Trophoblast cell (in vitro differentiated cells and primary cell): ENCODE results near the gene ZNF267.
A peak's percentile ranks its signal among the peaks of the same experiment; 100 is the strongest.
"Not testable (repeated sequence)": the region's sequence is repeated elsewhere in the genome, so short reads cannot be mapped to it uniquely, and the experiment has no call there.

Experiments
- DNase-seq, 2 donors: peaks; one replicate each; pipeline ENCODE4 v3.0.0-alpha.2; 2016
- H2AFZ ChIP-seq: 2 replicates; pipeline ENCODE4 v1.6.1; 2013; ENCODE audit warnings: low read length, moderate library complexity, mild to moderate bottlenecking; ENCODE audit not compliant: insufficient read depth, poor library complexity
- H2AK5ac ChIP-seq: 2 replicates; pipeline ENCODE4 v1.6.1; 2013; ENCODE audit warnings: mild to moderate bottlenecking, low read length
- H2BK120ac ChIP-seq: 2 replicates; pipeline ENCODE4 v1.6.1; 2013; ENCODE audit warnings: low read length, mild to moderate bottlenecking, moderate library complexity; ENCODE audit not compliant: insufficient read depth, poor library complexity
- H2BK12ac ChIP-seq: 2 replicates; pipeline ENCODE4 v1.6.1; 2013; ENCODE audit warnings: mild to moderate bottlenecking, low read length, moderate library complexity
- H2BK5ac ChIP-seq: 2 replicates; pipeline ENCODE4 v1.6.1; 2013; ENCODE audit warnings: low read length, low read depth, moderate library complexity, mild to moderate bottlenecking; ENCODE audit not compliant: poor library complexity
- H3K14ac ChIP-seq: 2 replicates; pipeline ENCODE4 v1.6.1; 2013; ENCODE audit warnings: mild to moderate bottlenecking, low read length
- H3K18ac ChIP-seq: 2 replicates; pipeline ENCODE4 v1.6.1; 2013; ENCODE audit warnings: mild to moderate bottlenecking, low read length
- H3K23ac ChIP-seq: 2 replicates; pipeline ENCODE4 v1.6.1; 2013; ENCODE audit warnings: low read length
- H3K27ac ChIP-seq: 2 replicates; pipeline ENCODE4 v1.5.1; 2013; ENCODE audit warnings: low read depth, mild to moderate bottlenecking, inconsistent platforms, low read length, moderate library complexity
- H3K27me3 ChIP-seq: 2 replicates; pipeline ENCODE4 v1.6.1; 2013; ENCODE audit warnings: inconsistent platforms, mild to moderate bottlenecking, low read length, moderate library complexity; ENCODE audit not compliant: insufficient read depth
- H3K36me3 ChIP-seq, 2 experiments: 1 replicate in 1 of 2; 2 replicates in 1 of 2; pipeline ENCODE4 v1.6.1; 2013; ENCODE audit warnings: low read length in 2 of 2, mild to moderate bottlenecking in 2 of 2, moderate library complexity in 1 of 2; ENCODE audit not compliant: insufficient read depth in 2 of 2, control insufficient read depth in 1 of 2
- H3K4ac ChIP-seq: 2 replicates; pipeline ENCODE4 v1.6.1; 2013; ENCODE audit warnings: low read depth, mild to moderate bottlenecking, low read length, moderate library complexity
- H3K4me1 ChIP-seq, 2 experiments: 1 replicate in 1 of 2; 2 replicates in 1 of 2; pipeline ENCODE4 v1.6.1; 2013; ENCODE audit warnings: low read length in 2 of 2, mild to moderate bottlenecking in 2 of 2, moderate library complexity in 1 of 2; ENCODE audit not compliant: insufficient read depth in 2 of 2, control insufficient read depth in 1 of 2
- H3K4me2 ChIP-seq: 2 replicates; pipeline ENCODE4 v1.6.1; 2013; ENCODE audit warnings: inconsistent platforms, mild to moderate bottlenecking, low read length, moderate library complexity
- H3K4me3 ChIP-seq: 2 replicates; pipeline ENCODE4 v1.5.1; 2013; ENCODE audit warnings: mild to moderate bottlenecking, low read depth, low read length, inconsistent platforms
- H3K79me1 ChIP-seq: one replicate; pipeline ENCODE4 v1.6.1; 2013; ENCODE audit warnings: low read length
- H3K79me2 ChIP-seq: 2 replicates; pipeline ENCODE4 v1.6.1; 2013; ENCODE audit warnings: low read length, mild to moderate bottlenecking; ENCODE audit not compliant: control insufficient read depth, insufficient read depth, poor library complexity
- H3K9ac ChIP-seq: 2 replicates; pipeline ENCODE4 v1.6.1; 2013; ENCODE audit warnings: mild to moderate bottlenecking, low read length
- H3K9me3 ChIP-seq: 2 replicates; pipeline ENCODE4 v1.6.1; 2013; ENCODE audit warnings: low read depth, mild to moderate bottlenecking, control low read depth, inconsistent platforms, low read length; ENCODE audit not compliant: insufficient read depth
- H4K12ac ChIP-seq: 2 replicates; pipeline ENCODE4 v1.6.1; 2013; ENCODE audit warnings: low read depth, mild to moderate bottlenecking, low read length, moderate library complexity
- H4K8ac ChIP-seq: 2 replicates; pipeline ENCODE4 v1.6.1; 2013; ENCODE audit warnings: low read depth, mild to moderate bottlenecking, low read length, moderate library complexity
- H4K91ac ChIP-seq: one replicate; pipeline ENCODE4 v1.6.1; 2013; ENCODE audit warnings: low read depth, mild to moderate bottlenecking, low read length, moderate library complexity
- WGBS: extraction: QIAGEN DNeasy Blood & Tissue Kit; methylation state at CpG from one replicate; pipeline ENCODE4 v1.1.7; 2013; ENCODE audit warnings: missing lambda C conversion rate; ENCODE audit not compliant: insufficient read length, insufficient coverage; ENCODE audit errors: extremely low coverage; 5-methylcytosine and 5-hydroxymethylcytosine counted together

Gene ZNF267

GRCh38 chr16:31892111-31892510, 18.5 kb downstream of the ZNF267 start:
- H3K23ac ChIP-seq, H4K91ac ChIP-seq, H3K9ac ChIP-seq, H2AK5ac ChIP-seq, H3K27me3 ChIP-seq, H3K14ac ChIP-seq, H3K27ac ChIP-seq, H3K9me3 ChIP-seq, H3K79me2 ChIP-seq, H3K4ac ChIP-seq, H3K4me2 ChIP-seq, H4K8ac ChIP-seq, H3K4me3 ChIP-seq, H3K18ac ChIP-seq, H2AFZ ChIP-seq, H2BK5ac ChIP-seq, H2BK120ac ChIP-seq, H3K79me1 ChIP-seq, H3K4me1 ChIP-seq, DNase-seq, H4K12ac ChIP-seq, H2BK12ac ChIP-seq: not testable (repeated sequence)
- peaks cover 19 to 28% of the 10 kb centered on the region in 2 experiments for H3K36me3 ChIP-seq
- WGBS, result no CpG with 5 or more reads among the region's 4 CpGs

GRCh38 chr16:31893824-31894223, 20.2 kb downstream of the ZNF267 start:
- Histone ChIP-seq H2AK5ac (no peak overlapping the region), H3K9me3 (no peaks in the 10 kb centered on the region)
- WGBS, result no CpG with 5 or more reads among the region's 1 CpG

GRCh38 chr16:31897283-31897682, 23.7 kb downstream of the ZNF267 start:
- H4K91ac ChIP-seq, result no peak overlapping the region

More at GRCh38 chr16:31893824-31894223, 20.2 kb downstream of the ZNF267 start:
- H3K9ac ChIP-seq, result no peak overlapping the region
- H3K27ac ChIP-seq, result no peak overlapping the region
- H3K79me1 ChIP-seq, result no peaks in the 10 kb centered on the region
- H3K4me2 ChIP-seq, result no peak overlapping the region
- H3K14ac ChIP-seq, result no peak overlapping the region
- H2AFZ ChIP-seq, result no peak overlapping the region
- no peak for DNase-seq
- H4K12ac ChIP-seq, result no peak overlapping the region
- H3K4ac ChIP-seq, result no peak overlapping the region
- no peak overlapping the region for H2BK12ac ChIP-seq
- no peak overlapping the region for H4K91ac ChIP-seq
- peak overlapping the region; percentile 59 for H3K18ac ChIP-seq
- no peak overlapping the region for H4K8ac ChIP-seq
- H3K79me2 ChIP-seq, result no peaks in the 10 kb centered on the region
- H3K4me1 ChIP-seq, result no peaks in the 10 kb centered on the region
- H2BK5ac ChIP-seq, result no peak overlapping the region
- H2BK120ac ChIP-seq, result no peak overlapping the region
- no peak overlapping the region for H3K23ac ChIP-seq
- no peak overlapping the region for H3K4me3 ChIP-seq
- H3K36me3 ChIP-seq, result peaks cover 19 to 28% of the 10 kb centered on the region in 2 experiments
- no peaks in the 10 kb centered on the region for H3K27me3 ChIP-seq

GRCh38 chr16:31899505-31899904, 25.9 kb downstream of the ZNF267 start:
- Histone ChIP-seq H3K27ac (no peak overlapping the region), H3K4me1 (no peaks in the 10 kb centered on the region), H2BK12ac (no peak overlapping the region), H3K79me1 (no peaks in the 10 kb centered on the region), H3K36me3 (peaks cover 9% of the 10 kb centered on the region in 2 experiments), H2AFZ (no peak overlapping the region), H3K4me3 (no peak overlapping the region), H3K9me3 (no peaks in the 10 kb centered on the region), H3K14ac (no peak overlapping the region), H3K27me3 (no peaks in the 10 kb centered on the region), H4K12ac (no peak overlapping the region), H3K23ac (no peak overlapping the region), H3K79me2 (no peaks in the 10 kb centered on the region), H3K18ac (no peak overlapping the region), H2BK5ac (no peak overlapping the region), H4K91ac (no peak overlapping the region), H2BK120ac (no peak overlapping the region), H3K9ac (no peak overlapping the region), H3K4me2 (no peak overlapping the region), H4K8ac (no peak overlapping the region), H3K4ac (no peak overlapping the region), H2AK5ac (no peak overlapping the region)
- no CpG with 5 or more reads among the region's 2 CpGs for WGBS
- DNase-seq, result no peak

More at GRCh38 chr16:31897283-31897682, 23.7 kb downstream of the ZNF267 start:
- Histone ChIP-seq H3K27ac (no peak overlapping the region), H4K12ac (no peak overlapping the region), H3K9ac (no peak overlapping the region), H2BK120ac (no peak overlapping the region), H3K79me2 (no peaks in the 10 kb centered on the region), H3K4ac (no peak overlapping the region), H3K14ac (no peak overlapping the region), H3K23ac (no peak overlapping the region), H3K4me2 (no peak overlapping the region), H2BK12ac (no peak overlapping the region), H3K4me1 (no peaks in the 10 kb centered on the region), H3K27me3 (no peaks in the 10 kb centered on the region), H2AK5ac (no peak overlapping the region), H3K18ac (no peak overlapping the region), H2AFZ (no peak overlapping the region), H3K4me3 (no peak overlapping the region), H2BK5ac (no peak overlapping the region), H4K8ac (no peak overlapping the region), H3K9me3 (no peaks in the 10 kb centered on the region), H3K36me3 (peaks cover 17 to 20% of the 10 kb centered on the region in 2 experiments), H3K79me1 (no peaks in the 10 kb centered on the region)
- DNase-seq, result no peak
